Thymus (tissue), 14 donors: Measurements from ENCODE around the gene FBXO10. TPM values are rescaled to one million over a fixed set of nuclear protein-coding genes. Genes with fewer than 3 reads are reported as not detected.

ENCODE experiments used
- DNase-seq, 9 donors: peaks; one replicate each; pipeline ENCODE4 v3.0.0-alpha.2; 2013; ENCODE audit warnings: low spot score in 9 of 9, low read depth in 6 of 9, missing footprints in 1 of 9
- H3K27ac ChIP-seq, 2 donors: one replicate each; pipeline ENCODE4 v1.5.1; 2013; ENCODE audit warnings: control low read depth in 1 of 2, low read depth in 1 of 2, low read length in 1 of 2, mild to moderate bottlenecking in 1 of 2, moderate library complexity in 1 of 2
- H3K27me3 ChIP-seq, 2 donors: one replicate each; pipeline ENCODE4 v1.5.1; 2013; ENCODE audit warnings: low read length in 1 of 2; ENCODE audit not compliant: control insufficient read depth in 2 of 2, insufficient read depth in 1 of 2
- H3K36me3 ChIP-seq, 2 donors: one replicate each; pipeline ENCODE4 v1.5.1; 2013; ENCODE audit warnings: low read length in 1 of 2, mild to moderate bottlenecking in 1 of 2, moderate library complexity in 1 of 2; ENCODE audit not compliant: control insufficient read depth in 2 of 2, insufficient read depth in 2 of 2
- H3K4me1 ChIP-seq, 2 donors: one replicate each; pipeline ENCODE4 v1.5.1; 2013; ENCODE audit warnings: low read length in 2 of 2; ENCODE audit not compliant: control insufficient read depth in 2 of 2, insufficient read depth in 2 of 2
- H3K4me3 ChIP-seq, 2 donors: one replicate each; pipeline ENCODE4 v1.5.1; 2013; ENCODE audit warnings: low read length in 2 of 2, control low read depth in 1 of 2, mild to moderate bottlenecking in 1 of 2
- H3K9me3 ChIP-seq, 2 donors: one replicate each; pipeline ENCODE4 v1.5.1; 2013; ENCODE audit warnings: low read length in 1 of 2, mild to moderate bottlenecking in 1 of 2; ENCODE audit not compliant: control insufficient read depth in 2 of 2, insufficient read depth in 1 of 2
- WGBS: extraction: QIAGEN DNeasy Blood & Tissue Kit; methylation state at CpG from one replicate; pipeline ENCODE4 v1.1.7; 2013; 5-methylcytosine and 5-hydroxymethylcytosine counted together
- long read RNA-seq, 10 donors: transcript quantifications; one replicate each; lab custom pipeline, GENCODE V29; 2026
- polyA plus RNA-seq: library from polyadenylated mRNA; stranded (reverse); fragments of 200-250 nt; gene quantifications from one replicate; pipeline ENCODE4 v1.2.3, GENCODE V29; 2013
- total RNA-seq: library from RNA; stranded (reverse); fragments of 120-200 nt; gene quantifications from one replicate; pipeline ENCODE4 v1.2.4, GENCODE V29; 2013
- donor health status: healthy.

Gene FBXO10
- total RNA-seq (3.2 TPM), polyA plus RNA-seq (2.5 TPM)
- long read RNA-seq, donor 1, result 0 reads
- long read RNA-seq, donor 2, result 0 reads
- long read RNA-seq, donor 3, result 0 reads
- long read RNA-seq, donor 4, result 0 reads
- long read RNA-seq, donor 5, result 0 reads
- long read RNA-seq, donor 6, full-length matches to known transcripts, result 2 of 2 reads
- long read RNA-seq, donor 6, partial matches to known transcripts, result 0 of 2 reads
- long read RNA-seq, donor 6, other reads (novel, unspliced or antisense), result 0 of 2 reads
- long read RNA-seq, donor 7, result 0 reads
- long read RNA-seq, donor 8, result 0 reads
- long read RNA-seq, donor 9, full-length matches to known transcripts, result 1 of 1 reads
- long read RNA-seq, donor 9, partial matches to known transcripts, result 0 of 1 reads
- long read RNA-seq, donor 9, other reads (novel, unspliced or antisense), result 0 of 1 reads
- long read RNA-seq, donor 10, result 0 reads

- peak in 7 of 9 donors; percentile 38 to 73 (median 45) for DNase-seq
- peak within 1 kb of the TSS; percentile 53 to 67 for H3K4me3 ChIP-seq
- H3K4me1 ChIP-seq, result peaks cover 0 to 8% of the 10 kb centered on the region in 2 donors
- H3K27me3 ChIP-seq, result peaks cover 0 to 5% of the 10 kb centered on the region in 2 donors
- WGBS, result 2% methylated on average over 81 of the region's 81 CpGs
- H3K9me3 ChIP-seq, result no peaks in the 10 kb centered on the region
- H3K27ac ChIP-seq, result peak within 1 kb of the TSS in 1 of 2 donors; percentile 69
- H3K36me3 ChIP-seq, result peaks cover 3 to 8% of the 10 kb centered on the region in 2 donors
Measured at GRCh38 chr9:37575921-37576721, at the start of gene FBXO10. Gene FBXO10, minus strand, starts transcription at chr9:37576380. Its CDS starts 34,612 bp downstream, at chr9:37541768.

DNA sequence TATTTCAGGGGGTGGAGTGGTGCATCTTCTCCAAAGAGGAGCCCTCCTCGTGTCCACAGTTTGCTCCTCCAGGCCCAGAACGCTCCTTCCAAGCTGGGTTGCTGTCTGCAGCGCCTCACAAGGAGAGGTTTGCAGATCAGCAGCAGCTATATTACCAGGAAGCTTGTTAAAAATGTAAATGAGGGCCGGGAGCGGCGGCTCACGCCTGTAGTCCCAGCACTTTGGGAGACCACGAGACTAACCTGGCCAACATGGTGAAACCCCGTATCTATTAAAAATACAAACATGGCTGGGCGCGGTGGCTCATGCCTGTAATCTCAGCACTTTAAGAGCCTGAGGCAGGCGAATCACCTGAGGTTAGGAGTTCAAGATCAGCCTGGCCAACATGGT is 49.6 kb upstream of the FBXO10 start:
- no peaks in the 10 kb centered on the region for H3K36me3 ChIP-seq
- H3K4me1 ChIP-seq, result peaks cover 0 to 2% of the 10 kb centered on the region in 2 donors
- H3K9me3 ChIP-seq, result no peaks in the 10 kb centered on the region
- H3K27ac ChIP-seq, result no peak overlapping the region
- WGBS, result 93% methylated on average over 12 of the region's 12 CpGs
- DNase-seq, result no peak
- H3K27me3 ChIP-seq, result no peaks in the 10 kb centered on the region
- H3K4me3 ChIP-seq, result no peak overlapping the region

GRCh38 chr9:37625036-37625757 is 49.0 kb upstream of the FBXO10 start:
- no peaks in the 10 kb centered on the region for H3K27me3 ChIP-seq
- WGBS, result 66% methylated on average over 5 of the region's 5 CpGs

DNA sequence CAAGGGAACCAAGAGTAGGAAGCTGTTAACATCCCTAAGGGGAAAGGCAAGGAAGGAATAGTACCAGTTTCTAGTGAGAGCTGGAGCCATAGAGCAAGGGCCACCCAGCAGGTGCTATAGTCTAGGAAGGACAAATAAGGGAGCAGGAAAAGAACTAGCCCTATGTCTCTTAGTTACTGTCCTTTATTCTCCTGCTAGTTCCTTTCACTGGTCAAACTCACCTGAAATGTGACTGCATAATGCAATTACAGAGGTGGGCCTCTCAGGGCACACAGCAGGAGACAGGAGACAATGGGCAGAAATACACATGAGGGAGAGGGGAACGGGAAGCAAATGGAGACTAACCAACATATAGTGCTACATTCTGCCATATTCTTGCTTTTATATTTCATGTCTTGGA is 47.9 kb upstream of the FBXO10 start:
- 95% methylated on average over 1 of the region's 1 CpG for WGBS
- no peaks in the 10 kb centered on the region for H3K9me3 ChIP-seq
- no peaks in the 10 kb centered on the region for H3K36me3 ChIP-seq
- H3K27me3 ChIP-seq, result no peaks in the 10 kb centered on the region
- no peak overlapping the region for H3K4me3 ChIP-seq
- H3K4me1 ChIP-seq, result peaks cover 0 to 2% of the 10 kb centered on the region in 2 donors
- DNase-seq, result no peak
- H3K27ac ChIP-seq, result no peak overlapping the region

More at GRCh38 chr9:37625036-37625757, 49.0 kb upstream of the FBXO10 start:
- Histone ChIP-seq H3K4me3 (no peak overlapping the region), H3K27ac (no peak overlapping the region), H3K36me3 (no peaks in the 10 kb centered on the region), H3K4me1 (peaks cover 0 to 2% of the 10 kb centered on the region in 2 donors), H3K9me3 (no peaks in the 10 kb centered on the region)
- no peak for DNase-seq

- Histone ChIP-seq H3K27me3 (no peaks in the 10 kb centered on the region), H3K27ac (no peak overlapping the region), H3K36me3 (no peaks in the 10 kb centered on the region), H3K4me3 (no peak overlapping the region), H3K9me3 (no peaks in the 10 kb centered on the region), H3K4me1 (peaks cover 0 to 2% of the 10 kb centered on the region in 2 donors)
- WGBS, result 97% methylated on average over 2 of the region's 2 CpGs
- no peak for DNase-seq
Measured at GRCh38 chr9:37623267-37623666, 47.1 kb upstream of the FBXO10 start.

- Histone ChIP-seq H3K27ac (no peak overlapping the region), H3K4me3 (no peak overlapping the region), H3K4me1 (peaks cover 0 to 2% of the 10 kb centered on the region in 2 donors), H3K36me3 (no peaks in the 10 kb centered on the region), H3K27me3 (no peaks in the 10 kb centered on the region), H3K9me3 (no peaks in the 10 kb centered on the region)
- no peak for DNase-seq
- 97% methylated on average over 4 of the region's 4 CpGs for WGBS
Measured at GRCh38 chr9:37622462-37622861, 46.3 kb upstream of the FBXO10 start.

- Histone ChIP-seq H3K27me3 (no peaks in the 10 kb centered on the region), H3K36me3 (no peaks in the 10 kb centered on the region), H3K4me1 (peaks cover 0 to 2% of the 10 kb centered on the region in 2 donors), H3K4me3 (no peak overlapping the region), H3K27ac (no peak overlapping the region), H3K9me3 (no peaks in the 10 kb centered on the region)
- DNase-seq, result peak in 3 of 9 donors; percentile 1 to 3 (median 2)
- WGBS, result 72% methylated on average over 9 of the region's 9 CpGs
Measured at GRCh38 chr9:37621273-37622121, 45.3 kb upstream of the FBXO10 start.

GRCh38 chr9:37620396-37620795 is 44.2 kb upstream of the FBXO10 start:
- 100% methylated on average over 1 of the region's 1 CpG for WGBS
- no peaks in the 10 kb centered on the region for H3K27me3 ChIP-seq
- H3K4me3 ChIP-seq, result no peak overlapping the region
- no peaks in the 10 kb centered on the region for H3K36me3 ChIP-seq
- H3K27ac ChIP-seq, result no peak overlapping the region
- DNase-seq, result no peak
- no peaks in the 10 kb centered on the region for H3K9me3 ChIP-seq
- peaks cover 0 to 2% of the 10 kb centered on the region in 2 donors for H3K4me1 ChIP-seq
